Measurements from ENCODE around the gene FRAS1. TPM values are rescaled to one million over a fixed set of nuclear protein-coding genes. Genes with fewer than 3 reads are reported as not detected.

The FRAS1 gene
- total and polyA plus RNA-seq, 2 donors (not counting 3 experiments of a cell fraction or from before 2014, with no cell fraction given): 1.4 to 3.6 TPM

DNA sequence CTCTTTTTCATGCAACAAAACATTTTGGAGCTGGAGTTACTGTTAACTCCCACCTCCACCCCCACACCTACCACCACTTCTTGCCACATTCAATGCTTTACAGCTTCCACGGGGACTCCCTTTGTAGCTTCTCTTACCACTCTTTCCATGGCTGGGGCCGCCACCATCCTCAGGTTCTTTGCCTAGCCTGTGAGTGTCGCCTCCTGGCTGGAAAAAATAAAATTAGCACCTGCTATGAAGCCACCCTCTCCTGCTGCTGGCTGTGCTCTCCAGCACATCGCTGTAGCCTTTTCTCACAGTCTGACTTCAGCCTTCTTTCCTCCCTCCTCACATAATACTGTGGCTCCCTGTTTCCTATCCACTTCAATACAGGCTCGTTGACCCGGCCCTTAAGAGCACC is 114.4 kb downstream of the FRAS1 start:
- Histone ChIP-seq H3K9ac (replicated peaks; ENCODE audit: extremely low read depth, insufficient read depth, low read length) (no peak overlapping the region), H3K4me1 (ENCODE audit: control insufficient read depth, extremely low read depth, insufficient read depth, low read length) (no peaks in the 10 kb centered on the region), H3K9me3 (replicated peaks; ENCODE audit: control insufficient read depth, insufficient read depth, low read length) (no peaks in the 10 kb centered on the region), H3K79me2 (ENCODE audit: control insufficient read depth, insufficient read depth, low read length) (no peaks in the 10 kb centered on the region), H2AFZ (ENCODE audit: low read depth, low read length) (no peak overlapping the region), H3K36me3 (ENCODE audit: control insufficient read depth in 2 of 2, extremely low read depth in 1 of 2, insufficient read depth in 2 of 2, low read length in 2 of 2) (no peaks in the 10 kb centered on the region), H3K4me2 (ENCODE audit: insufficient read depth, low read length) (no peak overlapping the region), H4K20me1 (replicated peaks; ENCODE audit: control insufficient read depth, extremely low read depth, insufficient read depth, low read length) (no peaks in the 10 kb centered on the region), H3K27ac (ENCODE audit: insufficient read depth, low read depth, low read length) (no peak overlapping the region), H3K4me3 (replicated peaks in 1 of 3; ENCODE audit: insufficient read depth in 1 of 3, low read depth in 1 of 3, low read length in 3 of 3) (no peak overlapping the region), H3K27me3 (ENCODE audit: control insufficient read depth in 2 of 2, insufficient read depth in 2 of 2, low read length in 2 of 2) (no peaks in the 10 kb centered on the region), H3K9me1 (replicated peaks; ENCODE audit: control insufficient read depth, extremely low read depth, insufficient read depth, low read length) (no peaks in the 10 kb centered on the region)
- dilution Hi-C loops (cut with MboI; ENCODE audit: extremely low pct_ligation_motif_present, low sequenced_read_pairs) (no loop called here), intact Hi-C loops (cut with micrococcal nuclease) (no loop called here)
- no peak for DNase-seq (ENCODE audit: low read depth, low spot score)
- no peak for FAIRE-seq
- no TSS peak for BruUV-seq (replicated peaks)
- TF ChIP-seq POLR2AphosphoS5 (IDR thresholded peaks at IDR 0.05; ENCODE audit: insufficient read depth, low read depth, low read length) (no peak), MYC (IDR thresholded peaks at IDR 0.05; ENCODE audit: low read depth, low read length) (no peak), JUN (IDR thresholded peaks at IDR 0.05; ENCODE audit: borderline replicate concordance, insufficient read depth, insufficient read length, low read depth) (no peak), CTCF (IDR thresholded peaks at IDR 0.05; ENCODE audit: extremely low read depth in 1 of 2, insufficient read depth in 1 of 2, low read depth in 1 of 2, low read length in 2 of 2) (no peak), POLR2A (IDR thresholded peaks at IDR 0.05; ENCODE audit: low read depth, low read length) (no peak), GATA2 (IDR thresholded peaks at IDR 0.05; ENCODE audit: insufficient read depth, insufficient read length, low read depth, low read length) (no peak), EZH2 (IDR thresholded peaks at IDR 0.05; ENCODE audit: borderline replicate concordance, low read depth, low read length, severe bottlenecking) (no peak), FOS (IDR thresholded peaks at IDR 0.05; ENCODE audit: borderline replicate concordance, insufficient read depth, low read length) (no peak)
- TF ChIP-seq, protein P1, sequence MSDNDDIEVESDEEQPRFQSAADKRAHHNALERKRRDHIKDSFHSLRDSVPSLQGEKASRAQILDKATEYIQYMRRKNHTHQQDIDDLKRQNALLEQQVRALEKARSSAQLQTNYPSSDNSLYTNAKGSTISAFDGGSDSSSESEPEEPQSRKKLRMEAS (IDR thresholded peaks at IDR 0.05; ENCODE audit: insufficient read depth, insufficient read length): no peak
- POLR2A ChIA-PET: no interaction called here
- CTCF ChIA-PET: no interaction called here

Data from endothelial cell of umbilical vein (primary cell).